ENCODE results near the gene SAP30BP. TPM values are rescaled to one million over a fixed set of nuclear protein-coding genes. Genes with fewer than 3 reads are reported as not detected.

The SAP30BP gene
- total and polyA plus RNA-seq, 2 of the 13 experiments (the other 11 are each of a cell fraction or from before 2014, with no cell fraction given), result 67.7 to 99.4 TPM

- TF ChIP-seq USF2 (IDR thresholded peaks at IDR 0.05; ENCODE audit: low read depth, low read length), result no peak
- 0 out of 2 replicates have a peak, but pooled peaks have one; percentile 32 for TF ChIP-seq USF2 (CRISPR knock-in tag; IDR thresholded peaks at IDR 0.05; ENCODE audit: borderline replicate concordance)
- TF ChIP-seq PHF21A (CRISPR knock-in tag; IDR thresholded peaks at IDR 0.05), result peak; percentile 78
- TF ChIP-seq MEF2D (CRISPR knock-in tag; IDR thresholded peaks at IDR 0.05), result peak; percentile 82
- TF ChIP-seq HCFC1 (IDR thresholded peaks at IDR 0.05; ENCODE audit: low read depth, low read length), result peak; percentile 72
- TF ChIP-seq, protein P1, sequence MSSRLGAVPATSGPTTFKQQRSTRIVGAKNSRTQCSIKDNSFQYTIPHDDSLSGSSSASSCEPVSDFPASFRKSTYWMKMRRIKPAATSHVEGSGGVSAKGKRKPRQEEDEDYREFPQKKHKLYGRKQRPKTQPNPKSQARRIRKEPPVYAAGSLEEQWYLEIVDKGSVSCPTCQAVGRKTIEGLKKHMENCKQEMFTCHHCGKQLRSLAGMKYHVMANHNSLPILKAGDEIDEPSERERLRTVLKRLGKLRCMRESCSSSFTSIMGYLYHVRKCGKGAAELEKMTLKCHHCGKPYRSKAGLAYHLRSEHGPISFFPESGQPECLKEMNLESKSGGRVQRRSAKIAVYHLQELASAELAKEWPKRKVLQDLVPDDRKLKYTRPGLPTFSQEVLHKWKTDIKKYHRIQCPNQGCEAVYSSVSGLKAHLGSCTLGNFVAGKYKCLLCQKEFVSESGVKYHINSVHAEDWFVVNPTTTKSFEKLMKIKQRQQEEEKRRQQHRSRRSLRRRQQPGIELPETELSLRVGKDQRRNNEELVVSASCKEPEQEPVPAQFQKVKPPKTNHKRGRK (CRISPR knock-in tag; IDR thresholded peaks at IDR 0.05), result no peak
- TF ChIP-seq RBFOX2 (IDR thresholded peaks at IDR 0.05; ENCODE audit: low read depth, low read length), result peak; percentile 73
- TF ChIP-seq HNRNPLL (IDR thresholded peaks at IDR 0.05; ENCODE audit: low read depth, low read length, poor library complexity, severe bottlenecking), result peak; percentile 59
- TF ChIP-seq KLF16 (CRISPR knock-in tag; IDR thresholded peaks at IDR 0.05), result peak in 1 of 2 experiments; percentile 86; a peak in 2 of 4 replicates
- TF ChIP-seq GABPB1 (CRISPR knock-in tag; IDR thresholded peaks at IDR 0.05), result peak; percentile 99
- TF ChIP-seq ZBTB39 (CRISPR knock-in tag; IDR thresholded peaks at IDR 0.05), result no peak; the same call in 1 of the 2 replicates
- 0 out of 2 replicates have a peak, but pooled peaks have one; percentile 48 for TF ChIP-seq GTF3A (CRISPR knock-in tag; conservative IDR thresholded peaks at IDR 0.05)
- TF ChIP-seq TRIM22 (IDR thresholded peaks at IDR 0.05), result no peak
- TF ChIP-seq HBP1 (CRISPR knock-in tag; IDR thresholded peaks at IDR 0.05; ENCODE audit: low read depth), result peak; percentile 92
- TF ChIP-seq ZNF746 (CRISPR knock-in tag; IDR thresholded peaks at IDR 0.05), result peak; percentile 17; the same call in 1 of the 2 replicates
- peak; percentile 46; the same call in 1 of the 2 replicates for TF ChIP-seq ZNF703 (CRISPR knock-in tag; IDR thresholded peaks at IDR 0.05; ENCODE audit: borderline replicate concordance)
- peak; percentile 100 for TF ChIP-seq ATF1 (CRISPR knock-in tag; IDR thresholded peaks at IDR 0.05)
- TF ChIP-seq ZNF235 (CRISPR knock-in tag; IDR thresholded peaks at IDR 0.05; ENCODE audit: borderline replicate concordance), result peak; percentile 94; the same call in 1 of the 2 replicates
- no peak for TF ChIP-seq MTA3 (CRISPR knock-in tag; IDR thresholded peaks at IDR 0.05)
- TF ChIP-seq ZNF329 (CRISPR knock-in tag; IDR thresholded peaks at IDR 0.05; ENCODE audit: low read depth), result 0 out of 2 replicates have a peak, but pooled peaks have one; percentile 23
These were observed at the start of gene SAP30BP, which contains the start of gene RECQL5 (continued) for GRCh38 chr17:75666959-75667790.
